CD4-positive, CD25-positive, alpha-beta regulatory T cell (primary cell): ENCODE measurements around the gene MGAT5B. TPM values are rescaled to one million over a fixed set of nuclear protein-coding genes. Genes with fewer than 3 reads are reported as not detected.

Source experiments
- polyA plus RNA-seq, 4 donors: library from polyadenylated mRNA; unstranded; fragments of 300-500 nt; fragmentation: Illumina TruSeq; gene quantifications; one replicate each; pipeline ENCODE4 v1.2.3, GENCODE V29; 2021
- total RNA-seq: library from RNA; stranded (reverse); gene quantifications from one replicate; pipeline ENCODE4 v1.2.3, GENCODE V29; 2022

The MGAT5B gene
- total and polyA plus RNA-seq, 5 donors from 2014 or later = not detected

Other genes starting within 250 kb of the MGAT5B start
- gene ST6GALNAC1, start 224.6 kb upstream of the MGAT5B start, total RNA-seq = 8.5 TPM
- 1 to 10 TPM in 3 of 4 donors, under 1 TPM in 1; 0.33 to 3.7 (median 1.9) TPM for gene ST6GALNAC1, start 224.6 kb upstream of the MGAT5B start, polyA plus RNA-seq
- gene MXRA7, start 157.4 kb upstream of the MGAT5B start, total RNA-seq = 5.0 TPM
- 1 to 10 TPM; 2.2 to 8.8 (median 5.4) TPM for gene MXRA7, start 157.4 kb upstream of the MGAT5B start, polyA plus RNA-seq
- gene JMJD6, start 141.8 kb upstream of the MGAT5B start, total RNA-seq = 124 TPM
- 10 to 100 TPM; 21.0 to 38.3 (median 33.6) TPM for gene JMJD6, start 141.8 kb upstream of the MGAT5B start, polyA plus RNA-seq
- 44.1 TPM for gene METTL23, start 141.6 kb upstream of the MGAT5B start, total RNA-seq
- 100 to 1,000 TPM; 130 to 175 (median 162) TPM for gene METTL23, start 141.6 kb upstream of the MGAT5B start, polyA plus RNA-seq
- 444 TPM for gene SRSF2, start 131.1 kb upstream of the MGAT5B start, total RNA-seq
- 100 to 1,000 TPM in 1 of 4 donors, 10 to 100 TPM in 3; 86.0 to 113 (median 93.7) TPM for gene SRSF2, start 131.1 kb upstream of the MGAT5B start, polyA plus RNA-seq
- 45.6 TPM for gene MFSD11, start 130.3 kb upstream of the MGAT5B start, total RNA-seq
- gene MFSD11, start 130.3 kb upstream of the MGAT5B start, polyA plus RNA-seq = 10 to 100 TPM; 22.3 to 38.5 (median 26.1) TPM